Measurements from ENCODE around the gene MCOLN2. TPM values are rescaled to one million over a fixed set of nuclear protein-coding genes. Genes with fewer than 3 reads are reported as not detected.

Gene MCOLN2
- total RNA-seq, 1 donor from 2014 or later = 0.11 TPM

GRCh38 chr1:84973498-84974334, 23.2 kb downstream of the MCOLN2 start:
- Mint-ChIP-seq H3K4me3 (no peak overlapping the region), H3K9me3 (peaks cover under 1% of the 10 kb centered on the region), H3K36me3 (no peaks in the 10 kb centered on the region), H3K27me3 (ENCODE audit: insufficient read depth, low read depth) (peaks cover 6% of the 10 kb centered on the region), H3K4me1 (no peaks in the 10 kb centered on the region), H3K27ac (no peak overlapping the region)
- H3K27me3 ChIP-seq = no peaks in the 10 kb centered on the region
- H4K20me1 ChIP-seq (ENCODE audit: low read depth) = no peaks in the 10 kb centered on the region
- H3K36me3 ChIP-seq = no peaks in the 10 kb centered on the region
- H3K9ac ChIP-seq = no peak overlapping the region
- TF ChIP-seq, protein P1, sequence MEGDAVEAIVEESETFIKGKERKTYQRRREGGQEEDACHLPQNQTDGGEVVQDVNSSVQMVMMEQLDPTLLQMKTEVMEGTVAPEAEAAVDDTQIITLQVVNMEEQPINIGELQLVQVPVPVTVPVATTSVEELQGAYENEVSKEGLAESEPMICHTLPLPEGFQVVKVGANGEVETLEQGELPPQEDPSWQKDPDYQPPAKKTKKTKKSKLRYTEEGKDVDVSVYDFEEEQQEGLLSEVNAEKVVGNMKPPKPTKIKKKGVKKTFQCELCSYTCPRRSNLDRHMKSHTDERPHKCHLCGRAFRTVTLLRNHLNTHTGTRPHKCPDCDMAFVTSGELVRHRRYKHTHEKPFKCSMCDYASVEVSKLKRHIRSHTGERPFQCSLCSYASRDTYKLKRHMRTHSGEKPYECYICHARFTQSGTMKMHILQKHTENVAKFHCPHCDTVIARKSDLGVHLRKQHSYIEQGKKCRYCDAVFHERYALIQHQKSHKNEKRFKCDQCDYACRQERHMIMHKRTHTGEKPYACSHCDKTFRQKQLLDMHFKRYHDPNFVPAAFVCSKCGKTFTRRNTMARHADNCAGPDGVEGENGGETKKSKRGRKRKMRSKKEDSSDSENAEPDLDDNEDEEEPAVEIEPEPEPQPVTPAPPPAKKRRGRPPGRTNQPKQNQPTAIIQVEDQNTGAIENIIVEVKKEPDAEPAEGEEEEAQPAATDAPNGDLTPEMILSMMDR (IDR thresholded peaks at IDR 0.05) = no peak
- no peak for TF ChIP-seq EZH2 (IDR thresholded peaks at IDR 0.05)
- no peak for TF ChIP-seq EZH2phosphoT487 (IDR thresholded peaks at IDR 0.05)
- H3K4me3 ChIP-seq = no peak overlapping the region
- no peak for DNase-seq (ENCODE audit: low spot score)
- H3K4me1 ChIP-seq = no peaks in the 10 kb centered on the region
- no peaks in the 10 kb centered on the region for H3F3A ChIP-seq (ENCODE audit: low read depth)
- H3K27ac ChIP-seq = no peak overlapping the region
- H3K79me2 ChIP-seq (ENCODE audit: low read depth) = no peaks in the 10 kb centered on the region
- H3K4me2 ChIP-seq = no peak overlapping the region
- peak overlapping the region; percentile 89 for H2AFZ ChIP-seq (replicated peaks)
- no peaks in the 10 kb centered on the region for H3K9me3 ChIP-seq (ENCODE audit: low read depth)

GRCh38 chr1:84972377-84972987, 24.4 kb downstream of the MCOLN2 start:
- H3K4me3 ChIP-seq = no peak overlapping the region
- H3K27ac Mint-ChIP-seq = no peak overlapping the region
- H3K4me2 ChIP-seq = no peak overlapping the region
- H3K79me2 ChIP-seq (ENCODE audit: low read depth) = no peaks in the 10 kb centered on the region
- H3K27me3 ChIP-seq = no peaks in the 10 kb centered on the region
- H3K4me1 Mint-ChIP-seq = no peaks in the 10 kb centered on the region
- no peaks in the 10 kb centered on the region for H3F3A ChIP-seq (ENCODE audit: low read depth)
- H3K36me3 ChIP-seq = no peaks in the 10 kb centered on the region
- no peak overlapping the region for H2AFZ ChIP-seq (replicated peaks)
- H3K4me3 Mint-ChIP-seq = no peak overlapping the region
- TF ChIP-seq, protein P1 (IDR thresholded peaks at IDR 0.05) = no peak
- TF ChIP-seq EZH2 (IDR thresholded peaks at IDR 0.05) (no peak), EZH2phosphoT487 (IDR thresholded peaks at IDR 0.05) (no peak)
- DNase-seq (ENCODE audit: low spot score) = no peak
- no peaks in the 10 kb centered on the region for H3K36me3 Mint-ChIP-seq
- no peaks in the 10 kb centered on the region for H4K20me1 ChIP-seq (ENCODE audit: low read depth)
- no peaks in the 10 kb centered on the region for H3K4me1 ChIP-seq
- H3K27ac ChIP-seq = no peak overlapping the region
- no peaks in the 10 kb centered on the region for H3K9me3 Mint-ChIP-seq
- no peaks in the 10 kb centered on the region for H3K9me3 ChIP-seq (ENCODE audit: low read depth)
- peaks cover 6% of the 10 kb centered on the region for H3K27me3 Mint-ChIP-seq (ENCODE audit: insufficient read depth, low read depth)
- no peak overlapping the region for H3K9ac ChIP-seq

DNA sequence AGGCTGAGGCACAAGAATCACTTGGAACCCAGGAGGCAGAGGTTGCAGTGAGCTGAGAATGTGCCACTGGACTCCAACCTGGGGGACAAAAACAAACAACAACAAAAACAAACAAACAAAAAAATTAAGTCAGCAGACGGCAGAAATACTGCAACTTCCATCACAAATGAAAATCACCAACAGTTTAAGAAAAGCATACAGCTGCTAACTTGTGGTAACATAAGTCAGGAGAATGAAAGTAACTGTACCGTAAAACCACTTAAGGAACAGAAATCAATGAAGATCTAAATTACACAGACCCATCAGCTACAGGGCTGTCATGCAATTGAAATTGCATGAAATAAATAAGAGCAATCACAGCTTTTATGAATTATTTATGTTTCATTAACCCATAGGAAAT, 25.0 kb downstream of the MCOLN2 start:
- no peaks in the 10 kb centered on the region for H3K9me3 ChIP-seq (ENCODE audit: low read depth)
- no peaks in the 10 kb centered on the region for H3K4me1 Mint-ChIP-seq
- H3K27me3 Mint-ChIP-seq (ENCODE audit: insufficient read depth, low read depth) = peaks cover 6% of the 10 kb centered on the region

More for the DNA sequence above, 25.0 kb downstream of the MCOLN2 start:
- H3K4me1 ChIP-seq = no peaks in the 10 kb centered on the region
- no peaks in the 10 kb centered on the region for H3K79me2 ChIP-seq (ENCODE audit: low read depth)
- Mint-ChIP-seq H3K9me3 (no peaks in the 10 kb centered on the region), H3K4me3 (no peak overlapping the region), H3K27ac (no peak overlapping the region), H3K36me3 (no peaks in the 10 kb centered on the region)
- H3K36me3 ChIP-seq = no peaks in the 10 kb centered on the region
- no peaks in the 10 kb centered on the region for H4K20me1 ChIP-seq (ENCODE audit: low read depth)
- H3F3A ChIP-seq (ENCODE audit: low read depth) = no peaks in the 10 kb centered on the region
- no peak overlapping the region for H3K4me2 ChIP-seq
- no peak overlapping the region for H3K4me3 ChIP-seq
- TF ChIP-seq EZH2 (IDR thresholded peaks at IDR 0.05) (no peak), EZH2phosphoT487 (IDR thresholded peaks at IDR 0.05) (no peak)
- TF ChIP-seq, protein P1 (IDR thresholded peaks at IDR 0.05) = no peak
- H3K9ac ChIP-seq = no peak overlapping the region
- H2AFZ ChIP-seq (replicated peaks) = no peak overlapping the region
- no peak overlapping the region for H3K27ac ChIP-seq
- H3K27me3 ChIP-seq = no peaks in the 10 kb centered on the region
- DNase-seq (ENCODE audit: low spot score) = no peak

All from neural progenitor cell (in vitro differentiated cells).